Neural cell (in vitro differentiated cells): ENCODE data around the gene FHIT. TPM values are rescaled to one million over a fixed set of nuclear protein-coding genes. Genes with fewer than 3 reads are reported as not detected.

Experiments
- H2AFZ ChIP-seq: fragments of 200-600, 300-800 bp; sonication (generic), shearing (Covaris generic); 2 replicates; pipeline ENCODE4 v1.6.0; 2014; ENCODE audit warnings: low read depth, mild to moderate bottlenecking, antibody characterized with exemption, low read length, moderate library complexity
- H3F3A ChIP-seq: fragments of 200-600 bp; shearing (Covaris generic); 2 replicates; pipeline ENCODE4 v1.6.1; 2016; ENCODE audit warnings: mild to moderate bottlenecking, moderate library complexity, mixed read lengths, antibody characterized with exemption, low read length; ENCODE audit not compliant: insufficient read depth, poor library complexity, severe bottlenecking
- H3K27ac ChIP-seq: fragments of 200-600, 300-800 bp; sonication (generic), shearing (Covaris generic); 2 replicates; pipeline ENCODE4 v1.5.1; 2014; ENCODE audit warnings: mild to moderate bottlenecking, low read length, moderate library complexity
- H3K27me3 ChIP-seq: fragments of 300-800, 200-600 bp; sonication (generic), shearing (Covaris generic); 2 replicates; pipeline ENCODE4 v1.6.0; 2014; ENCODE audit warnings: mild to moderate bottlenecking, low read depth, low read length, moderate library complexity; ENCODE audit not compliant: insufficient read depth
- H3K36me3 ChIP-seq: fragments of 300-800, 200-600 bp; sonication (generic), shearing (Covaris generic); 2 replicates; pipeline ENCODE4 v1.5.1; 2014; ENCODE audit warnings: mild to moderate bottlenecking, antibody characterized with exemption, low read length, moderate library complexity; ENCODE audit not compliant: insufficient read depth
- H3K4me2 ChIP-seq: fragments of 300-800, 200-600 bp; sonication (generic), shearing (Covaris generic); 2 replicates; pipeline ENCODE4 v1.6.0; 2014; ENCODE audit warnings: mild to moderate bottlenecking, low read length
- H3K4me3 ChIP-seq: fragments of 300-800, 200-600 bp; sonication (generic), shearing (Covaris generic); 2 replicates; pipeline ENCODE4 v1.5.1; 2014; ENCODE audit warnings: mild to moderate bottlenecking, low read length, moderate library complexity
- H3K79me2 ChIP-seq: fragments of 200-600 bp; shearing (Covaris generic); replicated peaks from 2 replicates; pipeline ENCODE4 v1.6.0; 2014; ENCODE audit warnings: mild to moderate bottlenecking, low read length, moderate library complexity; ENCODE audit not compliant: insufficient read depth
- H3K9ac ChIP-seq: fragments of 300-800, 200-600 bp; sonication (generic), shearing (Covaris generic); 2 replicates; pipeline ENCODE4 v1.6.1; 2016; ENCODE audit warnings: mild to moderate bottlenecking, low read length, mixed read lengths
- H3K9me2 ChIP-seq: fragments of 200-600 bp; shearing (Covaris generic); 2 replicates; pipeline ENCODE4 v1.6.1; 2016; ENCODE audit warnings: mild to moderate bottlenecking, low read length, mixed read lengths; ENCODE audit not compliant: insufficient read depth
- H3K9me3 ChIP-seq: fragments of 200-600, 300-800 bp; sonication (generic), shearing (Covaris generic); 2 replicates; pipeline ENCODE4 v1.6.1; 2016; ENCODE audit warnings: mild to moderate bottlenecking, mixed run types, low read length, moderate library complexity, mixed read lengths
- H4K20me1 ChIP-seq: fragments of 200-600 bp; shearing (Covaris generic); 2 replicates; pipeline ENCODE4 v1.6.1; 2016; ENCODE audit warnings: mild to moderate bottlenecking, mixed run types; ENCODE audit not compliant: insufficient read depth
- EP300 ChIP-seq: fragments of 450-650 bp; conservative IDR thresholded peaks from 2 replicates; pipeline ENCODE4 v1.6.1; 2014; ENCODE audit warnings: antibody characterized with exemption, mild to moderate bottlenecking, moderate library complexity; ENCODE audit not compliant: poor library complexity, severe bottlenecking
- EZH2 ChIP-seq: fragments of 200-600, 300-800 bp; shearing (Covaris generic), sonication (generic); IDR thresholded peaks from 2 replicates; pipeline ENCODE4 v1.6.1; 2014; ENCODE audit warnings: antibody characterized with exemption, low read length, borderline replicate concordance, mild to moderate bottlenecking; ENCODE audit not compliant: insufficient read depth, poor library complexity, severe bottlenecking
- MXI1 ChIP-seq: fragments of 450-650 bp; conservative IDR thresholded peaks from 2 replicates; pipeline ENCODE4 v1.6.1; 2014; ENCODE audit warnings: antibody characterized with exemption, mild to moderate bottlenecking; ENCODE audit not compliant: poor library complexity, severe bottlenecking
- POLR2AphosphoS5 ChIP-seq: IDR thresholded peaks from 2 replicates; pipeline ENCODE4 v1.6.1; 2012
- RAD21 ChIP-seq: fragments of 450-650 bp; conservative IDR thresholded peaks from 2 replicates; pipeline ENCODE4 v1.6.1; 2014; ENCODE audit warnings: antibody characterized with exemption, mild to moderate bottlenecking, moderate library complexity
- SMC3 ChIP-seq: fragments of 450-650 bp; conservative IDR thresholded peaks from 2 replicates; pipeline ENCODE4 v1.6.1; 2014; ENCODE audit warnings: antibody characterized with exemption, mild to moderate bottlenecking, moderate library complexity; ENCODE audit not compliant: poor library complexity
- TAF1 ChIP-seq: IDR thresholded peaks from 2 replicates; pipeline ENCODE4 v1.6.1; 2012; ENCODE audit warnings: low read depth
- polyA plus RNA-seq: library from polyadenylated mRNA; depleted of rRNA; stranded (reverse); fragments of >200 nt; gene quantifications from 2 replicates; pipeline ENCODE4 v1.2.3, GENCODE V29; 2014
- TF ChIP-seq, protein P1 (sequence below): fragments of 450-650 bp; IDR thresholded peaks from 2 replicates; pipeline ENCODE4 v1.5.1; 2014; ENCODE audit warnings: antibody characterized with exemption, mild to moderate bottlenecking, moderate library complexity; ENCODE audit not compliant: poor library complexity, severe bottlenecking
- TF ChIP-seq, protein P2 (sequence below): IDR thresholded peaks from 2 replicates; pipeline ENCODE4 v1.6.1; 2012; ENCODE audit warnings: borderline replicate concordance

FHIT gene
- polyA plus RNA-seq, 1 donor from 2014 or later: not detected

DNA sequence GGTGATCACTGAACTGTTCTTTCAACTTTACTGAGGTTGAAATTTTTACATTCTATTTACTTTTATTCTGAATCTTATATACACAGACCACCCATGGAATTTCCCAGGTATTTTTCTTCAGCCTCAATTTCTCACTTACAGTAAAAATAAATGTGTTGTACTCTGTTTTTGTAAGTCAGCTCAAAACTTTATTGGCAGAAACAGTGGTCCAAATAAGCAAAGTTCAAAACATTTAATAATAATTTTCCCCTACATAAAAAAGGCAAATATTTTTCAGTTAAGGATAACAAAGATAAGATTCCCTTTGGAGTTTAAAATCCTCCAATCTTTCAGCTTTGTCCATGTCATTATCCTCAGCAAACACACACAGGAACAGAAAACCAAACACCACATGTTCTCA, 738.0 kb downstream of the FHIT start:
- H2AFZ ChIP-seq: no peak overlapping the region
- no peaks in the 10 kb centered on the region for H3K79me2 ChIP-seq
- H3K4me2 ChIP-seq: no peak overlapping the region
- no peaks in the 10 kb centered on the region for H3F3A ChIP-seq
- H3K9ac ChIP-seq: no peak overlapping the region
- no peaks in the 10 kb centered on the region for H3K36me3 ChIP-seq
- H3K4me3 ChIP-seq: no peak overlapping the region
- no peaks in the 10 kb centered on the region for H3K9me3 ChIP-seq
- no peaks in the 10 kb centered on the region for H4K20me1 ChIP-seq
- no peaks in the 10 kb centered on the region for H3K27me3 ChIP-seq
- H3K9me2 ChIP-seq: no peaks in the 10 kb centered on the region
- H3K27ac ChIP-seq: no peak overlapping the region
- TF ChIP-seq EZH2 (no peak), SMC3 (no peak), EP300 (no peak), RAD21 (no peak), MXI1 (no peak), TAF1 (no peak)
- TF ChIP-seq, protein P1, sequence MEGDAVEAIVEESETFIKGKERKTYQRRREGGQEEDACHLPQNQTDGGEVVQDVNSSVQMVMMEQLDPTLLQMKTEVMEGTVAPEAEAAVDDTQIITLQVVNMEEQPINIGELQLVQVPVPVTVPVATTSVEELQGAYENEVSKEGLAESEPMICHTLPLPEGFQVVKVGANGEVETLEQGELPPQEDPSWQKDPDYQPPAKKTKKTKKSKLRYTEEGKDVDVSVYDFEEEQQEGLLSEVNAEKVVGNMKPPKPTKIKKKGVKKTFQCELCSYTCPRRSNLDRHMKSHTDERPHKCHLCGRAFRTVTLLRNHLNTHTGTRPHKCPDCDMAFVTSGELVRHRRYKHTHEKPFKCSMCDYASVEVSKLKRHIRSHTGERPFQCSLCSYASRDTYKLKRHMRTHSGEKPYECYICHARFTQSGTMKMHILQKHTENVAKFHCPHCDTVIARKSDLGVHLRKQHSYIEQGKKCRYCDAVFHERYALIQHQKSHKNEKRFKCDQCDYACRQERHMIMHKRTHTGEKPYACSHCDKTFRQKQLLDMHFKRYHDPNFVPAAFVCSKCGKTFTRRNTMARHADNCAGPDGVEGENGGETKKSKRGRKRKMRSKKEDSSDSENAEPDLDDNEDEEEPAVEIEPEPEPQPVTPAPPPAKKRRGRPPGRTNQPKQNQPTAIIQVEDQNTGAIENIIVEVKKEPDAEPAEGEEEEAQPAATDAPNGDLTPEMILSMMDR: no peak

- Histone ChIP-seq H4K20me1 (no peaks in the 10 kb centered on the region), H3K9me3 (no peaks in the 10 kb centered on the region), H3K79me2 (no peaks in the 10 kb centered on the region), H3K9me2 (no peaks in the 10 kb centered on the region), H3K9ac (no peak overlapping the region), H3K27me3 (no peaks in the 10 kb centered on the region), H2AFZ (no peak overlapping the region), H3K27ac (no peak overlapping the region), H3F3A (no peaks in the 10 kb centered on the region), H3K4me2 (no peak overlapping the region), H3K36me3 (no peaks in the 10 kb centered on the region), H3K4me3 (no peak overlapping the region)
- TF ChIP-seq, protein P1: no peak
- TF ChIP-seq RAD21 (no peak), POLR2AphosphoS5 (no peak), EP300 (no peak), EZH2 (no peak), MXI1 (no peak), SMC3 (no peak), TAF1 (no peak)
- TF ChIP-seq, protein P2, sequence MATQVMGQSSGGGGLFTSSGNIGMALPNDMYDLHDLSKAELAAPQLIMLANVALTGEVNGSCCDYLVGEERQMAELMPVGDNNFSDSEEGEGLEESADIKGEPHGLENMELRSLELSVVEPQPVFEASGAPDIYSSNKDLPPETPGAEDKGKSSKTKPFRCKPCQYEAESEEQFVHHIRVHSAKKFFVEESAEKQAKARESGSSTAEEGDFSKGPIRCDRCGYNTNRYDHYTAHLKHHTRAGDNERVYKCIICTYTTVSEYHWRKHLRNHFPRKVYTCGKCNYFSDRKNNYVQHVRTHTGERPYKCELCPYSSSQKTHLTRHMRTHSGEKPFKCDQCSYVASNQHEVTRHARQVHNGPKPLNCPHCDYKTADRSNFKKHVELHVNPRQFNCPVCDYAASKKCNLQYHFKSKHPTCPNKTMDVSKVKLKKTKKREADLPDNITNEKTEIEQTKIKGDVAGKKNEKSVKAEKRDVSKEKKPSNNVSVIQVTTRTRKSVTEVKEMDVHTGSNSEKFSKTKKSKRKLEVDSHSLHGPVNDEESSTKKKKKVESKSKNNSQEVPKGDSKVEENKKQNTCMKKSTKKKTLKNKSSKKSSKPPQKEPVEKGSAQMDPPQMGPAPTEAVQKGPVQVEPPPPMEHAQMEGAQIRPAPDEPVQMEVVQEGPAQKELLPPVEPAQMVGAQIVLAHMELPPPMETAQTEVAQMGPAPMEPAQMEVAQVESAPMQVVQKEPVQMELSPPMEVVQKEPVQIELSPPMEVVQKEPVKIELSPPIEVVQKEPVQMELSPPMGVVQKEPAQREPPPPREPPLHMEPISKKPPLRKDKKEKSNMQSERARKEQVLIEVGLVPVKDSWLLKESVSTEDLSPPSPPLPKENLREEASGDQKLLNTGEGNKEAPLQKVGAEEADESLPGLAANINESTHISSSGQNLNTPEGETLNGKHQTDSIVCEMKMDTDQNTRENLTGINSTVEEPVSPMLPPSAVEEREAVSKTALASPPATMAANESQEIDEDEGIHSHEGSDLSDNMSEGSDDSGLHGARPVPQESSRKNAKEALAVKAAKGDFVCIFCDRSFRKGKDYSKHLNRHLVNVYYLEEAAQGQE: no peak
Observed at GRCh38 chr3:60512506-60512905, 738.7 kb downstream of the FHIT start.
